ENCODE measurements around the gene PCDHGB6.
"Not testable (repeated sequence)": the region's sequence is repeated elsewhere in the genome, so short reads cannot be mapped to it uniquely, and the experiment has no call there.

The PCDHGB6 gene

DNA sequence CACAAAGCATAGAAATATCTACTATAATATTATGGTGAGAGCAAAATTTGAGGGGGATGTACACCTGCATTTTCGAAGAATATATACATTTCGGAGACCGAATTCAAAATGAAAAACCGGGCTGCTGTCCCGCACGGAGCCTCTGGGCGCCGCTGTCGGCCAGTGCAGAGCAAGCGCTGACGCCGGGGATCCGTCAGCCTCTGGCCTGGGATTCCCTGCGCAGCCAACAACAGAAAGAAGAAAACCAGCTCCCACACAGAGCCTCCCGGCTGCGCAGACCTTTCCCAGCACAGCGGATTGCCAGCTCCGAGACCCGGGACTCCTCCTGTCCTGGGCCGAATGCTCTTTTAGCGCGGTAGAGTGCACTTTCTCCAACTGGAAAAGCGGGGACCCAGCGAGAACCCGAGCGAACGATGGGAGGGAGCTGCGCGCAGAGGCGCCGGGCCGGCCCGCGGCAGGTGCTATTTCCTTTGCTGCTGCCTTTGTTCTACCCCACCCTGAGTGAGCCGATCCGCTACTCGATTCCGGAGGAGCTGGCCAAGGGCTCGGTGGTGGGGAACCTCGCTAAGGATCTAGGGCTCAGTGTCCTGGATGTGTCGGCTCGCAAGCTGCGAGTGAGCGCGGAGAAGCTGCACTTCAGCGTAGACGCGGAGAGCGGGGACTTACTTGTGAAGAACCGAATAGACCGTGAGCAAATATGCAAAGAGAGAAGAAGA, at the start of gene PCDHGB6:
PCDHGB6 (plus strand) TSS at position 232 of the 716 bp plus-strand sequence; CDS start at position 414, 182 bp downstream.
- not testable (repeated sequence) for DNase-seq

DNA sequence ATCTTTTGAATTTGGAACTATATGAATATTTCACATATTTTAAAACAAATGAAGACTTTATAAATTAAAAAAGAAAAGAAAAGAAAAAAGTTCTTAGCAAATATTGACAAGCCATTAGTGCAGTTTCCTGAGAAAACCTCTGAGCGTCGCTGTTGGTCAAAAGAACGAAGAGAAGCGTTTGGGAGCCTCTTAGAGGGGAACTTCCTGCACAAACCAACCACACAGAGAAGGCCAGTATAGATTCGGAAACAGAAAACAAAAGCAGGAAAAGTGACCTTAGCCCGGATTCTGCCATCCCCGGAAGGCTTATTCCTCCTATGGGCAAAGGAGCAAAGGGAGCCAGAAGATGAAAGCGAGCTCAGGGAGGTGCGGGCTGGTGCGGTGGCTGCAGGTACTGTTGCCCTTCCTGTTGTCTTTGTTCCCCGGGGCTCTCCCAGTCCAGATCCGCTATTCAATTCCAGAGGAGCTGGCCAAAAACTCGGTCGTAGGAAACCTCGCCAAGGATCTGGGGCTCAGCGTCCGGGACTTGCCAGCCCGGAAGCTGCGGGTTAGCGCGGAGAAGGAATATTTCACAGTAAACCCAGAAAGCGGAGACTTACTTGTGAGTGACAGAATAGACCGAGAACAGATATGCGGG, 47.9 kb upstream of the PCDHGB6 start, which contains the start of gene PCDHGB2:
PCDHGB2 (plus strand) TSS at position 205 of the 637 bp plus-strand sequence; CDS start at position 347, 142 bp downstream.
- no peak for DNase-seq

- DNase-seq = no peak
Observed at GRCh38 chr5:141360685-141361084, 47.1 kb upstream of the PCDHGB6 start.

DNA sequence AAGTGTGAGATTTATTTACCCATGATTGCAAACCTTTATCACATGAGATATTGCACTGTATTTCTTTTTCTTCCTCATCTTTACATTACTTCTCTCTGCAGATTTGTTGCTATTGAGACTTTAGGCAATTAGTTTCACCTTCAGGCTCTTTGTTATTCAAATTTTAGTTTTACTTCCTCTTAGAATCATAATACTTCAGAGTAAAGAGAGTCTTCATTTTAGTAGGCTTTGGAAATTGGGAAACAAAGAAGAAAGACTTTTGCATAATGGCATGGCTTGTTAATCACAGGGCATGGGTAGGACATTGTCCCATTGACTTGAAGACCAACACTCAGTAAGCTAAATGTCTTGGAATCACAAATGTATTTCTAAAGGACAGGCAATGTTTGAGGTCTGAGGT, 45.1 kb upstream of the PCDHGB6 start:
- no peak for DNase-seq

DNA sequence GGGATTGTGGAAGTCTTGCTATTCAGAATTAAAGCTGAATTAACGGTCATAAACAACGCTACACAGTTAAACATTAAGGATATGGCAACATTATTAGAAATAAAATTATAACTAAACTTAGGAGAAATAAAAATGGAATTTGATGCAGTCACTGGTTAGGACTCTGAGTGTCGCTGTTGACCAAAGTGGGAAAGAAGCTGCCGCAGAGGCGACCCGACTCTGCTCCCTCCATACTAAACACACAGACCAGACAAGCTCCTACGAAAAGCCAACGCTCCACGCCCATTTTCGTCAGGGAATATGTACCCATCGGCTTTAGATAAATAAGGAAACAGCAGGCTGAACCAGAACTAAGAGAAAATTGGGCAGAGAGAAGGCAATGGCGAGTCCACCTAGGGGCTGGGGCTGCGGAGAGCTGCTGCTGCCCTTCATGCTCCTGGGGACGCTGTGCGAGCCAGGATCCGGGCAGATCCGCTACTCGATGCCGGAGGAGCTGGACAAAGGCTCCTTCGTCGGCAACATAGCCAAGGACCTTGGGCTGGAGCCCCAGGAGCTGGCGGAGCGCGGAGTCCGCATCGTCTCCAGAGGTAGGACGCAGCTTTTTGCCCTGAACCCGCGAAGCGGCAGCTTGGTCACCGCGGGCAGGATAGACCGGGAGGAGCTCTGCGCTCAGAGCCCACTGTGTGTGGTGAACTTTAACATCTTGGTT, 43.7 kb upstream of the PCDHGB6 start, which contains the start of gene PCDHGA5:
PCDHGA5 (plus strand) TSS at position 211 of the 709 bp plus-strand sequence; CDS start at position 380, 169 bp downstream.
- no peak for DNase-seq

GRCh38 chr5:141366016-141366896, 41.6 kb upstream of the PCDHGB6 start:
- DNase-seq = no peak

DNA sequence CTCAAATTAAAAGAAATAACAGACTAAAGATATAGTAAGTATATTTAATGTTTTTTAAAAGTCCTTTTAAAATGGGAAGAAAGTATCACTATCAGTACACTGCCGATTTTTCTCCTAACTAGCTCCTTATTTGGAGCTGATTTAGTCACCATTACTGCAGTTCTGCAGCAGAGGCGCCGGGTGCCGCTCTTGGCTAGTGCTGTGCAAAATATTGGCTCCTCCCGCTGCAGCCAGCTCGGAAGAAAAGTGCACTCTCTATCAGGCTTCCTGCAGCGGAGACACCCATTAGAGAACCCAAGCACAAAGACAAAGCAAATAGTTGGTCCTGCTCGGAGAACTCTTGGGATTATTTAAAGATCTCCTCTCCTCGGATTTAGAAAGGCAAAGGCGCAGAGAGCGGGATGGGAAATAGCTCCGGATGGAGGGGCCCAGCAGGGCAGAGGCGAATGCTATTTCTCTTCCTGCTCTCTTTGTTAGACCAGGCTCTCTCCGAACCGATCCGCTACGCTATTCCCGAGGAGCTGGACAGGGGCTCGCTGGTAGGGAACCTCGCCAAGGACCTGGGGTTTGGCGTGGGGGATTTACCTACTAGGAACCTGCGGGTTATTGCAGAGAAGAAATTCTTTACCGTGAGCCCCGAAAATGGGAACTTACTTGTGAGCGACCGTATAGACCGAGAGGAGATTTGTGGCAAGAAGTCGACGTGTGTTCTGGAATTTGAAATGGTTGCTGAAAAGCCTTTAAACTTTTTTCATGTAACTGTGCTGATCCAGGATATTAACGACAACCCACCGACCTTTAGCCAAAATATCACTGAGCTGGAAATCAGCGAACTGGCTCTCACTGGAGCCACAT, 37.6 kb upstream of the PCDHGB6 start, which contains the start of gene PCDHGB3:
PCDHGB3 (plus strand) TSS at position 249 of the 855 bp plus-strand sequence; CDS start at position 402, 153 bp downstream.
- no peak for DNase-seq

GRCh38 chr5:141371572-141372475, 36.0 kb upstream of the PCDHGB6 start:
- no peak for DNase-seq

DNA sequence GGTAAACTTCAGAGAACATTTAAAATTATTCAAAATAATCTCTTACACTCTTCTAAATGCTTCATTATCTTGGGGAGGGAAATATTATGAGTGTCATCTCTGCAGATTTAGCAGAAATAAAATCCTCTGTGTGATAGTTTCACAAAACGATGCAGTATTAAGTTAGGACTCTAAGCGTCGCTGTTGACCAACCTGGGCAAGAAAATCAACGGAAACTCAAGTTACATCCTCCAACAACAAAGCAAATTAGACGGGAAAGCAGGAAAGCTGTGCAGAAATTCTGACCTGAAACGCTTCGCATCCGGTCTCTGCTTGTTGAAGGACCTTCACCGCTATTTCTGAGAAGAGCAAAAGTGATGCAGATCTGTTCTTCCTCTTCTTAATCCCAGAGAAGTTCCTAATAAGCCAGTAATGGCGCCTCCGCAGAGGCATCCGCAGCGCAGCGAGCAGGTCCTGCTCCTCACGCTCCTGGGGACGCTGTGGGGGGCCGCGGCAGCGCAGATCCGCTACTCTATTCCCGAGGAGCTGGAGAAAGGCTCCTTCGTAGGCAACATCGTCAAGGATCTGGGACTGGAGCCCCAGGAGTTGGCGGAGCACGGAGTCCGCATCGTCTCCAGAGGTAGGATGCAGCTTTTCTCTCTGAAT, 34.0 kb upstream of the PCDHGB6 start, which contains the start of gene PCDHGA6:
PCDHGA6 (plus strand) TSS at position 219 of the 645 bp plus-strand sequence; CDS start at position 412, 193 bp downstream.
- DNase-seq = no peak

GRCh38 chr5:141374627-141375026, 33.2 kb upstream of the PCDHGB6 start:
- DNase-seq = no peak

DNA sequence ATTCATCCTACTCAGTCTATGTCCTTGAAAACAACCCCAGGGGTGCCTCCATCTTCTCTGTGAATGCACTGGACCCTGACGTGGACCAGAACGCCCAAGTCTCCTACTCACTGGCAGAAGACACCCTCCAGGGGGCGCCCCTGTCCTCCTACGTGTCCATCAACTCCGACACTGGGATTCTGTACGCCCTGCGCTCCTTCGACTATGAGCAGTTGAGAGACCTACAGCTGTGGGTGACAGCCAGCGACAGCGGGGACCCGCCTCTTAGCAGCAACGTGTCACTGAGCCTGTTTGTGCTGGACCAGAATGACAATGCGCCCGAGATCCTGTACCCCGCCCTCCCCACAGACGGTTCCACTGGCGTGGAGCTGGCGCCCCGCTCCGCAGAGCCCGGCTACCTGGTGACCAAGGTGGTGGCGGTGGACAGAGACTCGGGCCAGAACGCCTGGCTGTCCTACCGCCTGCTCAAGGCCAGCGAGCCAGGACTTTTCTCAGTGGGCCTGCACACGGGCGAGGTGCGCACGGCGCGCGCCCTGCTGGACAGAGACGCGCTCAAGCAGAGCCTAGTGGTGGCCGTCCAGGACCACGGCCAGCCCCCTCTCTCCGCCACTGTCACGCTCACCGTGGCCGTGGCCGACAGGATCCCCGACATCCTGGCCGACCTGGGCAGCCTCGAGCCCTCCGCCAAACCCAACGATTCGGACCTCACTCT, 32.2 kb upstream of the PCDHGB6 start:
- DNase-seq = not testable (repeated sequence)

- DNase-seq = no peak
Observed at GRCh38 chr5:141382469-141383294, 25.1 kb upstream of the PCDHGB6 start, which contains the start of gene PCDHGA7. Gene PCDHGA7, plus strand, starts transcription at chr5:141382742. Its CDS starts 158 bp downstream, at chr5:141382900.

GRCh38 chr5:141383345-141383744, 24.5 kb upstream of the PCDHGB6 start:
- DNase-seq = no peak

DNA sequence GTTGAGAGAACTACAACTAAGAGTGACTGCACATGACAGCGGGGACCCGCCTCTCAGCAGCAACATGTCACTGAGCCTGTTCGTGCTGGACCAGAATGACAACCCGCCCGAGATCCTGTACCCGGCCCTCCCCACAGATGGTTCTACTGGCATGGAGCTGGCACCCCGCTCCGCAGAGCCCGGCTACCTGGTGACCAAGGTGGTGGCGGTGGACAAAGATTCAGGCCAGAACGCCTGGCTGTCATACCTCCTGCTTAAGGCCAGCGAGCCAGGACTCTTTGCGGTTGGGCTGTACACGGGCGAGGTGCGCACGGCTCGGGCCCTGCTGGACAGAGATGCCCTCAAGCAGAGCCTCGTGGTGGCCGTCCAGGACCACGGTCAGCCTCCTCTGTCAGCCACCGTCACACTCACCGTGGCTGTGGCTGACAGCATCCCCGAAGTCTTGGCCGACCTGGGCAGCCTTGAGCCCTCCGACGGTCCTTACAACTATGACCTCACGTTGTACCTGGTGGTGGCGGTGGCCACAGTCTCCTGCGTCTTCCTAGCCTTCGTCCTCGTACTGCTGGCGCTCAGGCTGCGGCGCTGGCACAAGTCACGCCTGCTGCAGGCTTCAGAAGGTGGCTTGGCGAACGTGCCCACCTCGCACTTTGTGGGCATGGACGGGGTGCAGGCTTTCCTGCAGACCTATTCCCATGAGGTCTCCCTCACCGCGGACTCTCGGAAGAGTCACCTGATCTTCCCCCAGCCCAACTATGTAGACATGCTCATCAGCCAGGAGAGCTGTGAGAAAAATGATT, 23.2 kb upstream of the PCDHGB6 start:
- no peak for DNase-seq

DNA sequence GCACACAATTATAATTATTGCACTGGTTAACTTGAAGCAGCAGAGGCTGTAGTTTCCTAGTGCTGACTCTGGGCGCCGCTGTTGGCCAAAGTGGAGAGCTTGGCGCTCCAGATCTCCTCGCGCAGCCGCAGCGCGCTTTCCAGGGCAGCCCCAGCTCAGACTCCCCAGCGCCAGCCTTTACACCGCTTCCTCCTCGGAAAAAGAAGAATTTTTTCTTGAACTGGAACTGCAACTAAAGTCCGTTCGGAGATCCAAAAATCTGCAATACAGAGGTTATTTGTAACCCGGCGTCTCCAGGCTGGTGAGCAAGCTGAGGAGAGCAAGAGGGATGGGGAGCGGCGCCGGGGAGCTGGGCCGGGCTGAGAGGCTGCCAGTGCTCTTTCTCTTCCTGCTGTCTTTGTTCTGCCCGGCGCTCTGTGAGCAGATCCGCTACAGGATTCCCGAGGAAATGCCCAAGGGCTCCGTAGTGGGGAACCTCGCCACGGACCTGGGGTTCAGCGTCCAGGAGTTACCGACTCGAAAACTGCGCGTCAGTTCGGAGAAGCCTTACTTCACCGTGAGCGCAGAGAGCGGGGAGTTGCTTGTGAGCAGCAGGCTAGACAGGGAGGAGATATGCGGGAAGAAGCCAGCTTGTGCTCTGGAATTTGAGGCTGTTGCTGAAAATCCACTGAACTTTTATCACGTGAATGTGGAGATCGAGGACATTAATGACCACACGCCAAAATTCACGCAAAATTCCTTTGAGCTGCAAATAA, 20.1 kb upstream of the PCDHGB6 start, which contains the start of gene PCDHGB4:
PCDHGB4 (plus strand) TSS at position 142 of the 755 bp plus-strand sequence; CDS start at position 329, 187 bp downstream.
- not testable (repeated sequence) for DNase-seq

- DNase-seq = no peak
Observed at GRCh38 chr5:141388661-141389060, 19.2 kb upstream of the PCDHGB6 start.
